H9 (cell line): ENCODE data around the gene VPS13C. TPM values are rescaled to one million over a fixed set of nuclear protein-coding genes. Genes with fewer than 3 reads are reported as not detected.

Source experiments
- DNase-seq: peaks from one replicate; pipeline ENCODE4 v3.0.0-alpha.2; 2017
- H2AFZ ChIP-seq: one replicate; pipeline ENCODE4 v1.6.1; 2013; ENCODE audit warnings: mild to moderate bottlenecking, low read length, control low read depth, moderate library complexity
- H2AK5ac ChIP-seq: 2 replicates; pipeline ENCODE4 v1.6.1; 2013; ENCODE audit warnings: low read length, control low read depth, mixed read lengths; ENCODE audit not compliant: insufficient read length
- H2BK120ac ChIP-seq: one replicate; pipeline ENCODE4 v1.6.1; 2013; ENCODE audit warnings: low read depth, mild to moderate bottlenecking, low read length, control low read depth, inconsistent platforms; ENCODE audit not compliant: poor library complexity, severe bottlenecking
- H2BK12ac ChIP-seq: 2 replicates; pipeline ENCODE4 v1.6.1; 2013; ENCODE audit warnings: low read length, control low read depth, mixed read lengths, low read depth; ENCODE audit not compliant: insufficient read length
- H2BK15ac ChIP-seq: 2 replicates; pipeline ENCODE4 v1.6.1; 2013; ENCODE audit warnings: low read depth, low read length, control low read depth
- H2BK20ac ChIP-seq: one replicate; pipeline ENCODE4 v1.6.1; 2013; ENCODE audit warnings: low read depth, mild to moderate bottlenecking, low read length, control low read depth, inconsistent platforms; ENCODE audit not compliant: poor library complexity, severe bottlenecking
- H2BK5ac ChIP-seq: 2 replicates; pipeline ENCODE4 v1.6.1; 2013; ENCODE audit warnings: low read length, control low read depth, mixed read lengths; ENCODE audit not compliant: insufficient read length
- H3K14ac ChIP-seq: 2 replicates; pipeline ENCODE4 v1.6.1; 2013; ENCODE audit warnings: low read length, control low read depth; ENCODE audit not compliant: insufficient read depth
- H3K18ac ChIP-seq: 2 replicates; pipeline ENCODE4 v1.6.1; 2013; ENCODE audit warnings: low read depth, mild to moderate bottlenecking, mixed read lengths, low read length, control low read depth; ENCODE audit not compliant: insufficient read length
- H3K23ac ChIP-seq: 2 replicates; pipeline ENCODE4 v1.6.1; 2013; ENCODE audit warnings: low read length, control low read depth, mixed read lengths, low read depth; ENCODE audit not compliant: insufficient read length
- H3K23me2 ChIP-seq: 2 replicates; pipeline ENCODE4 v1.6.1; 2013; ENCODE audit warnings: low read depth, mild to moderate bottlenecking, mixed read lengths, low read length, control low read depth; ENCODE audit not compliant: insufficient read length, poor library complexity, severe bottlenecking
- H3K27ac ChIP-seq: 2 replicates; pipeline ENCODE4 v1.5.1; 2013; ENCODE audit warnings: low read length, control low read depth, mixed read lengths, low read depth; ENCODE audit not compliant: insufficient read length
- H3K27me3 ChIP-seq: 2 replicates; pipeline ENCODE4 v1.6.1; 2013; ENCODE audit warnings: low read length, control low read depth, inconsistent platforms; ENCODE audit not compliant: insufficient read depth
- H3K4ac ChIP-seq: 2 replicates; pipeline ENCODE4 v1.6.1; 2013; ENCODE audit warnings: low read depth, mild to moderate bottlenecking, control low read depth, inconsistent platforms, low read length, moderate library complexity
- H3K4me1 ChIP-seq: 2 replicates; pipeline ENCODE4 v1.6.1; 2013; ENCODE audit warnings: low read length, control low read depth, inconsistent platforms; ENCODE audit not compliant: insufficient read depth
- H3K4me2 ChIP-seq: 2 replicates; pipeline ENCODE4 v1.6.1; 2013; ENCODE audit warnings: low read length, control low read depth, mixed read lengths; ENCODE audit not compliant: insufficient read length, insufficient read depth
- H3K56ac ChIP-seq: 2 replicates; pipeline ENCODE4 v1.6.1; 2013; ENCODE audit warnings: low read depth, mild to moderate bottlenecking, mixed read lengths, low read length, control low read depth; ENCODE audit not compliant: insufficient read length
- H3K79me1 ChIP-seq: 2 replicates; pipeline ENCODE4 v1.6.1; 2013; ENCODE audit warnings: low read depth, mild to moderate bottlenecking, moderate library complexity, low read length, control low read depth, inconsistent platforms; ENCODE audit not compliant: insufficient read depth, poor library complexity, severe bottlenecking
- H3K79me2 ChIP-seq: 2 replicates; pipeline ENCODE4 v1.6.1; 2013; ENCODE audit warnings: low read length, control low read depth, inconsistent platforms; ENCODE audit not compliant: insufficient read depth
- H3K9ac ChIP-seq: 2 replicates; pipeline ENCODE4 v1.6.1; 2013; ENCODE audit warnings: low read length, control low read depth, mixed read lengths; ENCODE audit not compliant: insufficient read length; ENCODE audit errors: extremely low read depth
- H3K9me3 ChIP-seq: one replicate; pipeline ENCODE4 v1.6.1; 2013; ENCODE audit warnings: low read depth, low read length, inconsistent platforms; ENCODE audit not compliant: control insufficient read depth
- H3T11ph ChIP-seq: one replicate; pipeline ENCODE4 v1.6.1; 2013; ENCODE audit warnings: mild to moderate bottlenecking, low read length, control low read depth, inconsistent platforms
- H4K20me1 ChIP-seq: one replicate; pipeline ENCODE4 v1.6.1; 2013; ENCODE audit not compliant: control insufficient read depth, insufficient read length, insufficient read depth
- H4K5ac ChIP-seq: 2 replicates; pipeline ENCODE4 v1.6.1; 2013; ENCODE audit warnings: low read depth, mild to moderate bottlenecking, mixed read lengths, low read length, control low read depth; ENCODE audit not compliant: insufficient read length
- H4K8ac ChIP-seq: replicated peaks from 2 replicates; pipeline ENCODE4 v1.6.1; 2013; ENCODE audit warnings: low read length, control low read depth, mixed read lengths, low read depth; ENCODE audit not compliant: insufficient read length
- H4K91ac ChIP-seq: 2 replicates; pipeline ENCODE4 v1.6.1; 2013; ENCODE audit warnings: low read depth, mild to moderate bottlenecking, moderate library complexity, mixed read lengths, low read length, control low read depth; ENCODE audit not compliant: insufficient read length
- H3K27ac Mint-ChIP-seq, 3 experiments: 2 replicates in 2 of 3; 3 replicates in 1 of 3; pipeline ENCODE4 v1.8.0; 2020 to 2021; ENCODE audit warnings: mixed read lengths in 3 of 3, mild to moderate bottlenecking in 1 of 3, moderate library complexity in 1 of 3
- H3K27me3 Mint-ChIP-seq: 2 replicates; pipeline ENCODE4 v1.8.0; 2021; ENCODE audit warnings: low read depth, mild to moderate bottlenecking, moderate library complexity, mixed read lengths
- H3K36me3 Mint-ChIP-seq, 3 experiments: 2 replicates in 2 of 3; 3 replicates in 1 of 3; pipeline ENCODE4 v1.8.0; 2020 to 2021; ENCODE audit warnings: low read depth in 3 of 3, mixed read lengths in 3 of 3; ENCODE audit not compliant: insufficient read depth in 1 of 3
- H3K4me1 Mint-ChIP-seq, 2 experiments: 2 replicates each; pipeline ENCODE4 v1.8.0; 2020; ENCODE audit warnings: mixed read lengths in 2 of 2
- H3K4me3 Mint-ChIP-seq, 2 experiments: 2 replicates in 1 of 2; 3 replicates in 1 of 2; pipeline ENCODE4 v1.8.0; 2020 to 2021; ENCODE audit warnings: mild to moderate bottlenecking in 2 of 2, mixed read lengths in 2 of 2, moderate library complexity in 1 of 2
- H3K9me3 Mint-ChIP-seq, 2 experiments: 2 replicates in 1 of 2; 3 replicates in 1 of 2; pipeline ENCODE4 v1.8.0; 2020; ENCODE audit warnings: mild to moderate bottlenecking in 2 of 2, mixed read lengths in 2 of 2, moderate library complexity in 1 of 2
- WGBS: extraction: QIAGEN DNeasy Blood & Tissue Kit; methylation state at CpG from one replicate; pipeline ENCODE4 v1.1.7; 2013; ENCODE audit warnings: missing lambda C conversion rate, low lambda C conversion rate, mixed read lengths; ENCODE audit not compliant: insufficient read length; ENCODE audit errors: extremely low coverage; 5-methylcytosine and 5-hydroxymethylcytosine counted together
- total RNA-seq: library from RNA; stranded (reverse); gene quantifications from 2 replicates; pipeline ENCODE4 v1.2.1, GENCODE V29; 2021
- TF ChIP-seq, protein P1 (sequence below): fragments of 200-600 bp; sonication (generic); conservative IDR thresholded peaks from 3 replicates; pipeline ENCODE4 v1.8.0; 2021; ENCODE audit warnings: antibody characterized with exemption, mild to moderate bottlenecking

Gene VPS13C
- total RNA-seq, 1 experiment from 2014 or later: 14.2 TPM

DNA sequence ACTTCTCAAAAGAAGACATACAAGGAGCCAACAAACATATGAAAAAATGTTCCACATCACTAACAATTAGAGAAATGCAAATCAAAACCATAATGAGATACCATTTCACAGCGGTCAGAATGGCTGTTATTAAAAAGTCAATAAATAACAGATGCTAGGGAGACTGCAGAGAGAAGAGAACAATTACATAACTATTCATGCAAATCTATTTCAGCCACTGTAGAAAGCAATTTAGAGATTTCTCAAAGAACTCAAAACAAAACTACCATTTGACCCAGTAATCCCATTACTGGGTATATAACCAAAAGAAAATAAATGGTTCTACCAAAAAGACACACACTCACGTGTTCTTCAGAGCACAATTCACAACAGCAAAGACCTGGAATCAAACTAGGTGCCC lies 116.3 kb downstream of the VPS13C start:
- H3K4me2 ChIP-seq: no peak overlapping the region
- no peak overlapping the region for H4K91ac ChIP-seq
- no peak overlapping the region for H3K18ac ChIP-seq
- Mint-ChIP-seq H3K27me3 (no peaks in the 10 kb centered on the region), H3K27ac (no peak overlapping the region), H3K36me3 (peaks cover 15 to 25% (median 21%) of the 10 kb centered on the region in 3 experiments), H3K4me3 (no peak overlapping the region), H3K4me1 (peaks cover 3 to 5% of the 10 kb centered on the region in 2 experiments; a peak in 2 of 4 replicates), H3K9me3 (peaks cover 6 to 15% of the 10 kb centered on the region in 2 experiments; a peak in 3 of 5 replicates)
- H3K79me2 ChIP-seq: no peaks in the 10 kb centered on the region
- no peak overlapping the region for H3K9ac ChIP-seq
- no peak overlapping the region for H2BK5ac ChIP-seq
- H2BK120ac ChIP-seq: no peak overlapping the region
- TF ChIP-seq, protein P1, sequence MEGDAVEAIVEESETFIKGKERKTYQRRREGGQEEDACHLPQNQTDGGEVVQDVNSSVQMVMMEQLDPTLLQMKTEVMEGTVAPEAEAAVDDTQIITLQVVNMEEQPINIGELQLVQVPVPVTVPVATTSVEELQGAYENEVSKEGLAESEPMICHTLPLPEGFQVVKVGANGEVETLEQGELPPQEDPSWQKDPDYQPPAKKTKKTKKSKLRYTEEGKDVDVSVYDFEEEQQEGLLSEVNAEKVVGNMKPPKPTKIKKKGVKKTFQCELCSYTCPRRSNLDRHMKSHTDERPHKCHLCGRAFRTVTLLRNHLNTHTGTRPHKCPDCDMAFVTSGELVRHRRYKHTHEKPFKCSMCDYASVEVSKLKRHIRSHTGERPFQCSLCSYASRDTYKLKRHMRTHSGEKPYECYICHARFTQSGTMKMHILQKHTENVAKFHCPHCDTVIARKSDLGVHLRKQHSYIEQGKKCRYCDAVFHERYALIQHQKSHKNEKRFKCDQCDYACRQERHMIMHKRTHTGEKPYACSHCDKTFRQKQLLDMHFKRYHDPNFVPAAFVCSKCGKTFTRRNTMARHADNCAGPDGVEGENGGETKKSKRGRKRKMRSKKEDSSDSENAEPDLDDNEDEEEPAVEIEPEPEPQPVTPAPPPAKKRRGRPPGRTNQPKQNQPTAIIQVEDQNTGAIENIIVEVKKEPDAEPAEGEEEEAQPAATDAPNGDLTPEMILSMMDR: no peak
- no peak overlapping the region for H2BK12ac ChIP-seq
- H3K9me3 ChIP-seq: no peaks in the 10 kb centered on the region
- H3K56ac ChIP-seq: no peak overlapping the region
- H4K8ac ChIP-seq: no peak overlapping the region
- no peaks in the 10 kb centered on the region for H3K4me1 ChIP-seq
- H3K27me3 ChIP-seq: no peaks in the 10 kb centered on the region
- no peak overlapping the region for H4K5ac ChIP-seq
- H3K4ac ChIP-seq: no peak overlapping the region
- H3T11ph ChIP-seq: no peak overlapping the region
- H2BK15ac ChIP-seq: no peak overlapping the region
- no peaks in the 10 kb centered on the region for H4K20me1 ChIP-seq
- H2AK5ac ChIP-seq: no peak overlapping the region
- DNase-seq: no peak
- H3K23me2 ChIP-seq: no peaks in the 10 kb centered on the region
- H3K14ac ChIP-seq: no peak overlapping the region
- no CpG with 5 or more reads among the region's 2 CpGs for WGBS
- no peak overlapping the region for H3K27ac ChIP-seq
- H2AFZ ChIP-seq: no peak overlapping the region
- H3K23ac ChIP-seq: no peak overlapping the region
- H3K79me1 ChIP-seq: no peaks in the 10 kb centered on the region
- no peak overlapping the region for H2BK20ac ChIP-seq
